NCI-H1417 treated with DMSO at 0.1 percent for 48 hours (cell line): Measurements from ENCODE around the gene TLCD3A.
"Not testable (repeated sequence)": the region's sequence is repeated elsewhere in the genome, so short reads cannot be mapped to it uniquely, and the experiment has no call there.

Experiments
- DNase-seq: peaks from one replicate; lab custom pipeline; 2025; lab: John Stamatoyannopoulos, UW

The TLCD3A gene

DNA sequence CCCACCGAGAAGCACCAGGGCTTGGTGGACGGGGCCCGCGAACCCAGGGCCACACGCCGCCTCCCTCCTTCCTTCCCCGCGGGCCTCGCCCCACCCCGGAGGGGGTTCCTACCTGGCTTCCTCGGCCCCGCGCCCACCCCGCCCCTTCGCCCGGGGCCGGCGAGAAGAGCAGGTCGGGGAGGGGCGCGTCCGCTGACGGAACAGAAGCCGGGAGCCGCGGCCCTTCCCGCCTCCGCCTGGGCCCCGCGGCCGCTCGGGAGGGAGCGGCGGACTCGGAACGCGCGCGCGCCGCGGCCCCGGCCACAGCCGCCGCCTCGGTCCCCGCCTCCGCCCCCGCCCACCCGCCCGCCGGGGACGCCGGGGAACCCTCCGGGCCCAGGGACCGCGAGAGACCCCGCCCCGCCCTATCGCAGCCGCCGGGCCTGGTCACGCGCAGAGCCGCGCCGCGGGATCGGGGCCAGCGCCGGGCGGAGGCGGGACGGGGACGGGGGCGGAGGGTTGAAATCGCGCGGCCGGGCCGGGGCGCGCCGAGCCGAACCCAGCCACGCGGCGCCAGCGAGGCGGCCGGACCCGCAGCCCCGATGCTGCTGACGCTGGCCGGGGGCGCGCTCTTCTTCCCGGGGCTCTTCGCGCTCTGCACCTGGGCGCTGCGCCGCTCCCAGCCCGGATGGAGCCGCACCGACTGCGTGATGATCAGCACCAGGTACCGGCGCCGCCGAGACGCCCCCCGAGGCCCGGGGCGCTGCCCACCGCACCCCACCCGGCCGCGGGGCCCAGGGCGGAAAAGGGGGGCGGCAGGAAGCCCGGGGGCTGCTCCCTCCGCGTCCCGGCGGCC is at the start of gene TLCD3A:
Gene TLCD3A (plus strand): TSS at position 530 of the 835 bp plus-strand sequence. CDS start 52 bp downstream, at position 582.
- no peak for DNase-seq

DNA sequence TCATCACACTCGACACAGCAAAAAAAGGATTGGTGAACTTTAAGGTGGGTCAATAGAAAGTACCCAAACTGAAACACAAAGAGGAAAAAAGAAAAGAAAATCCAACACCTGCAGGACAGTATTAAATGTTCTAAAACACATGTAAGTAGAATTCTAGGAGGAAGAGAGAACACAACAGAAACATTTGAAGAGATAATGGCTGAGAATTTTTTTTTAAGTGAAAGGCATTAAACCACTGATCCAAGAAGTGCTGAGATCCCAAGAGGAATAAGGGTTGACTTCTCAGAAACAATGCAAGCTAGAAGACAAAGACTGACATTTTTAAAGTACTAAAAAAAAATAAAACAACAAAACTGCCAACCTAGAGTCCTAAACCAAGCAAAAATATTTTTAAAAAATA is 49.4 kb upstream of the TLCD3A start:
- no peak for DNase-seq

DNA sequence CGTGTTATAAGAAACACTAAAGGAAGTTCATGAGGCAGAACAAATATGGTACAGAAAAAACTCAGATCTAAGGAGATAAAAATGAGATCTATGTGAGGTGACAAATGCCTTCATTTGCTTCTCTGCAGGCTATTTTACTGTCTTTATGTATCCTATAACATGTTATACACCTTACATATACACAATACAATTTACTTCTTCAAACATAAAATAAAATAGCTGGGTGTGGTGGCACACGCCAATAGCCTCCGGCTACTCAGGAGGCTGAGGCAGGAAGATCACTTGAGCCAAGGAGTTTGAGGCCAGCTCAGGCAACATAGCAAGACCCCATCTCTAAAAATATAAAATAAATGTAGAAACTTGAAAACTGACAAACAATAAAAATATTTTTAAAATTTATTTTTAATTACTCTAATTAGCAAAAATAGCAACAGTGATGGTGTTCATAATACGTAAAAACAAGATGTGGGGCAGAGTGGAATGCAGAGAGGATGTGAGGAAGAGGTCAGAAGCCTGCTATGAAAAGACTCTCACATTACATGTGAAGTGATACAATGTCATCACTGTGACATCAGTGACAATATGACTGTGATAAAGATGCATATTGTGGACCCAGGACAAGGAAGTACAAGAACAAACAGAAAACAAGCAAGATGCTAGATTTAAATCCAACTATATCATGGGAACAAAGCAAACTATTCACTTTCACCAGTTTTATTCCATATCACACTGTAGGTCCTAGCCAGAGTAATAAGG is 48.7 kb upstream of the TLCD3A start:
- DNase-seq: no peak

DNA sequence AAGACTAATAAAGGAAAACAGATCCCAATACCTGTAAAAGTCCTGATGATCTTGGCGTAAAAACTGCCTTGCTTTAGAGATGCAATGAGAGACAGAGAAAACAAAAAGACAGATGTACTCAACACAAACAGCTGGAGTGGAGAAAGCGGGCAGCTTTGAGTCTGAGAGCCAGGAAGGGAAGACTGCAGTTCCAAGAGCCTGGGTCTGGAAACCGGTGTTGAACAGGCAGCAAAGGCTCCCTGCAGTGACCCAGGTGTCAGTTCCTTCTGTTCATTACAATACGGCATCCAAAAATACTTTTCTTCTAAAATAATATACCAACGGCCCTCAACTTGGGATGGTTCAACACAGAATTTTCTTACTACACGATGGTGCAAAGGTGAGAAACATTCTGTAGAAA is 47.4 kb upstream of the TLCD3A start:
- no peak for DNase-seq

DNA sequence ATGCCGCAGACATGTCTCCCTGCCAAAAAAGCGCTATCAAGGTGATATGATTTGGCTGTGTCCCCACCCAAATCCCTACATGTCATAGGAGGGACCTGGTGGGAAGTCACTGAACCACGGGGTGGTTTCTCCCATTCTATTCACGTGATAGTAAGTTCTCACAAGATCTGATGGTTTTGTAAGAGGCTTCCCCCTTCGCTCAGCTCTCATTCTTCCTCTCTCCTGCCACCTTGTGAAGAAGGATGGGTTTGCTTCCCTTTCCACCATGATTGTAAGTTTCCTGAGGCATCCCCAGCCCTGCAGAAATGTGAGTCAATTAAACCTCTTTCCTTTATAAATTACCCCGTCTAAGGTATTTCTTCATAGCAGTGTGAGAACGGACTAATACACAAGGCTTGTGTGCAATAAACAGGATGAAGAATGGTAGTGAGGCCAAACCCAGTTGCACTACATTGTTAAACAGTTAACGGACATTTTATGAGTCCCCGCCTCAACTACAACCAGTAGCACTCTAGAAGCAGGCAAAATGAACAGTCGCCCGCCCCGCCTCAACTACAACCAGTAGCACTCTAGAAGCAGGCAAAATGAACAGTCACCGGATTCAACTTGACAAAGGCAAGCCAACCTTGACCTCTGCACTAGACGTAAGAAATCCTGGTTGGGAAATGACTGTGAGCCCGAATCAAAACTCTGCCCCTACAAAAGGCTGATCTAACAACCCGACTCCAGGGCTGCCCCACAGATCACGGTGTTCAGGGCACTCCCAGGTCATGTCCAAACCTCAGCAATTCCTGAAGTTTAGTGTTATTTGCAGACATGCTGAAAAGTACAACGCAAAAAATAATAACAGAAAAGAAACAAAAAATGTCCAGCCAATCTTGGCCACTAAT is 44.1 kb upstream of the TLCD3A start:
- no peak for DNase-seq

DNA sequence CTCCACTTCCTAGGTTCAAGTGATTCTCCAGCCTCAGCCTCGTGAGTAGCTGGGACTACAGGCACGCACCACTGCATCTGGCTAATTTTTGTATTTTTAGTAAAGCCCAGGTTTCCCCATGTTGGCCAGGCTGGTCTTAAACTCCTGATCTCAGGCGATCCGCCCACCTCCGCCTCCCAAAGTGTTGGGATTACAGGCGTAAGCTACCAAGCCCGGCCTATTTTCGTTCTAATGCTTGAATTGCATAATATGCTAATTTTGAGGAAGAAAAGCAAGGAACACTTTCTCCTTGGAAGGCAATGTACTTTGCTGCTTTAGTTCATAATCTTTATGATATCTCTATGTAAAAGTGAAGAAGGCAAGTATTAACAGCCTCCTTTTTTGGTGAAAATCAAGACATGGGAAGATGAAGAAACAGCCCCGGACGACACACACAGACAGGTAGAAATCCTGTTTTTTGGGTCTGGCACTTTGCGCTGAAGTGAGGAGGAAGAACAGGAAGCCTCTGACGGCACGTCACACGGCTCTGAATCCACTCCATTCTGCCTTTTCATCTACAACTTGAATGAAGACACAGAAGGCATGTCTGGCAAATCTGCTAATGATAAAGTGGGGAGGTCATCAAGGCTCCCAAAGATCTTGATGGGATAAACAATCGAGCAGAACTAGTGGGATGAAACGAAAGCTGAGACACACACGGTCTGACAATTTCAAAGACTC is 42.7 kb upstream of the TLCD3A start:
- no peak for DNase-seq

DNA sequence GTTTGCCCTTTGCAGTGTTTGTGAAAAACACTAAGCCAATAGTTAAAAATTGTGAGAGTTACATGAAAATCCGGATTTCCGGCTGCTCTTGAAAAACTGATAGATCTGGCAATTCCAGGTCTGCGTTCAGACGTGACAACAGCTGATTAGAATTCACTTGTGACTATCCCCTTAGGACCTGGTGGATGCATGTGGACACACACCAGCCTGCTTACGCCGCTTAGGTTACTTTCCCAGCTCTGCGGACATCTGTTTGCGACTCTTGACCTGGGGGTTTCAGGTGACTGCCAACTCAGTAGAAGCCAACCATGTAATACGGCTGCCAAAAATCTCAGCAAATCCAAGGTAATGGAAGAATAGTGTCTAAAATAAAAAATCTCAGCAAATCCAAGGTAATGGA is 42.0 kb upstream of the TLCD3A start:
- DNase-seq: no peak

DNA sequence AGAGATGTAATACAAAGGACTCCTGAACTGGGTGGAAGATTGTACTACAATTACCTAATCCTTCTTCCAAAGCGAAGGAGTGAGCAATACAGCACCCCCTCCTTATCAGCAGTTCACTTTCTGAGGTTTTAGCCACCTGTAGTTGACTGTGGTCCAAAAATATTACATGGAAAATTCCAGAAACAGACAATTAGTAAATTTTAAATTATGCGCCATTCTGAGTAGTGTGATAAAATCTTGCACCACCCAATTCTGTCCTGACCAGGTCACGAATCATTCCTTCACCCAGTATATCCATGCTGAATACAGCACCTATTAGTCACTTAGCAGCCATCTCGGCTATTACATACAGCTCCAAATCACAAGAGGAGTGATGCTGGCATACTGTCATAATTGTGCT is 41.0 kb upstream of the TLCD3A start:
- no peak for DNase-seq

DNA sequence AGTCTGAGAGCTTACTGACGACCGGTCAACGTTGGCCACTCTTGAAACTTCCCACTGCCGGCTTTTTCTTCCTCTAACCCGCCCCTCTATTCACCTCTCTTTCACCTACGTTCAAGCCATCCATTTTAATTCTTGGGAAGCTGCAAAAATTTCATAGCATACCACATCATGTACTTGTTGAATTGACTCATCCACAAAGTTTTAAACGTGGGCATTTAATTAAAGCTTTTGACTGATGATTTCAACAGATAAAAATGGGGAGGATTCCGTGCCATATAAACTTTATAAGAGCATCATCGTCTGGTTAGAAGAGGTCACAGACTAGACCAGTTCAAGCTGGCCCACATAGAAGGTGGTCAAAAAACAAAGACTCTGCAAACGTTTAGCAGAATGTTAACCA is 40.3 kb upstream of the TLCD3A start:
- no peak for DNase-seq

DNA sequence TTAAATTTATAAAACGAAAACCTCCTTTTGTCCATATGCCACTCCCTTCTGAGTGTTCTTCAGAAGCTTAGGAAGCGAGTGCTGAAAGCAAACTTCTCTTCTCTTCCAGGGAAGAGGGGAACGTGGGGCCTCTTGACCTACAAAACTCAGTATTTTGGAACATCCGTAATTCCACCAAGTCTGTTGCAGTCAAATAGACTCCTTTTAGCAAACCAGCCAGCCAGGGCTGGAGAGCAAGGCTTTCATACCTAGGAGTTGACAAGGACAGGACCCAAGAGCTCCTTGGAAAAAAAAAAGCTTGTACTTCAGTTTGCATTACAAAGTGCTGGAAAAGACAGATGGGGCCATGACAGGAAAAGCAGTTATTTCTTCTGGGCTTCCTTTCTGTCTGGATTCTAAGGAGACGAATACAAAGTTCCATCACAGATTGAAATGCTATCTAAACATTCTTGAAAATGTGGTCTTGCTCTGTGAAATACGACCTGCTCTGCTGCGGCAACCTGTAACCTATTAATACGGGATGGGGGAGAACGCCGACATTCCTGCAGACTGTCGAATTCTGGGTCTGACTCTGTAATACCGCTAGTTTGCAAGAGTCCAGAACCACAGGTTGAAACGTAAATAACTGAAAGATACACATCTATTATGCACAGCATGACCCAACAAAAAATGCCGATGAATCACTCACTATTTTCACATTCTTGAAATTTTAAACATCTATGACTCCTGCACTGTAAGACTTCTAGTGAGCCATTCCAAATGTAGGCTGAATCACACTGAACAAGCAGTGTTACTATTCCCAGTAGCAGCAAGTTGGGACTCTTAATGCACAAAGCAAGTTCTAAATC is 38.4 kb upstream of the TLCD3A start:
- no peak for DNase-seq

DNA sequence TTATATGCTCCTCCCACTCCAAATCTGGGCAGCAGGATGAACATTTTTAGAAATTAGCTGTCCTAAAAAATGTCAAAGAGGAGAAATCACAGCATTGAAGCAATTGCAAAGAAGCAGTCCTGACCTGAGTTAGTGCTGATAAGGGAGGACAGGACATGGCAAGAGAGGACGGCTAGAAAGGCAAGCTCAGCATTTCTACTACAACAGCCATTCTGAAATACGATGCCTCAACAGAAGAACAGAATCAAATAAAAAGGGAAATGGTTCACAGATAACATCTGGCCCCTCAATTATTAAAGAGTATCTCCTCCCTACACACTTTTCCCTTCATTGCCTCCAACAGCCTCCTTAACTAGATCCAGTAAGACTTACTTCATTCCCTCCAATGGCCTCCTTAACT is 36.0 kb upstream of the TLCD3A start:
- no peak for DNase-seq

DNA sequence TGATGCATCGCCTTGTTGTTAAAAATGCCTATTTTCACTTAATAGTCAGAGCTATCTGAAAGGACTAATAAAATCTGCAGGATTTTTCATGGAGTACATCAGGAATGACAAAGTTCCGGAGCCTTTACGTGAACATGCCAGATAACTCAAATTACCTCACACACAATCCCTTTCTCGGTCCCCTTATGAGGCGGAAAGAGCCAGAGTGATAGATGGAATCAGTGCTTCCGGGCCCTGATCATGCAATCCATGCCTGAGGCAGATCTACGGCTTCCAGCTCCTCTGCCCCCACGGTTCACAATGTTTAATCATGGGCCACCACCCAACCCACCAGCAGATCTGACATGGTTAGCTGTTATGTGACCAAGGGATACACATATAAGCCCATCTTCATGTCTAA is 34.7 kb upstream of the TLCD3A start:
- no peak for DNase-seq

DNA sequence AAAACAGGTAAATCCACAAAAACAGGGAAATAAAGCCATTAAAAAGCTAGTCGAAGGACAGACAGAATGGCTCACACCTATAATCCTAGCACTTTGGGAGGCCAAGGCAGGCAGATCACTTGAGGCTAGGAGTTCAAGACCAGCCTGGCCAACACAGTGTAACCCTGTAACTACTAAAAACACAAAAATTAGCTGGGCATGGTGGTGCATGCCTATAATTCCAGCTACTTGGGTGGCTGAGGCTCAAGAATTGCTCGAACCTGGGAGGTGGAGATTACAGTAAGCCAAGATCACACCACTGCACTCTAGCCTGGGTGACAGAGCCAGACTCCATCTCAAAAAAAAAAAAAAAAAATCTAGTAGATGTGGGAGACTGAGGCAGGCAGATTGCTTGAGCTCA is 34.3 kb upstream of the TLCD3A start:
- DNase-seq: not testable (repeated sequence)

DNA sequence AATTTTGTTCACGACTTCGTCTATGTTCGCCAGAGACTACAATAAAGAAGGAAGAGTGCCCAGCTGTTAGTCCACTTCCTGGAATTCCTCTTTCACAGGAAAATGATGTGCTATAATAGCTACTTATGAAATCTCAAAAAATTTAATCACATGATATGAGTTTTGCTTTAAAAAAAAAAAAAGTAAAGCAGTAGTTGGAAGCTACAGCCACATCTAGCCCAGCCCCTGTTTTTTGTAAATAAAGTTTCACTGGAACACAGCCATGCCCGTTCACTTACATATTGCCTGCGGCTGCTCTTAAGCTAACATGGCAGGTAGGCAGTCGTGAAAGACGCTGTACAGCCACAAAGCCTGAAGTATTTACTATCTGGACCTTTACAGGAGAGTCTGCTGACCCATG is 33.1 kb upstream of the TLCD3A start:
- DNase-seq: no peak

DNA sequence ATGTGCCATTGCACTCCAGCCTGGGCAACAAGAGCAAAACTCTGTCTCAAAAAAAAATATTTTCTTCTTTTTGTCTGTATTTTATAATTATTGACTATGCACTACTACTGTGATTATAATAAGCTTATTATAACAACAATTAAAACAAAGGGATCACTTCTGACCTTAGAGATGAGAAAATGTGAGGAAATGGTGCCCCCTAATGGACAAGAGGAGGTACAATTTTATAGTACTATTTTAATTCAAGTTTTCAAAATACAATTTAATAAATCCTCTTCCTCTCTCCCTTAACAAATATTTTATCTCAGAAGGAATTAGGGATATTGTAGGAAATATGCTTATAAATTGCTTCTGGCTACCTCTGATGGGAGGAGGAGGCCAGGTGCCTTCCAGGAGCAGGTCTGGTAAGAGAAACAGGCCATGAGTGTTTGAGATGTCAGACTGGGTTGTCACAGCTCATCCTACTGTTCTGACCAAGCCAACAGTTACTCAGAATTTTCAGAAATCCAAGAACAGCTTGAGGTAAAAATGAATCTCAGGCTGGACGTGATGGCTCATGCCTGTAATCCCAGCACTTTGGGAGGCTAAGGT is 31.8 kb upstream of the TLCD3A start:
- no peak for DNase-seq

DNA sequence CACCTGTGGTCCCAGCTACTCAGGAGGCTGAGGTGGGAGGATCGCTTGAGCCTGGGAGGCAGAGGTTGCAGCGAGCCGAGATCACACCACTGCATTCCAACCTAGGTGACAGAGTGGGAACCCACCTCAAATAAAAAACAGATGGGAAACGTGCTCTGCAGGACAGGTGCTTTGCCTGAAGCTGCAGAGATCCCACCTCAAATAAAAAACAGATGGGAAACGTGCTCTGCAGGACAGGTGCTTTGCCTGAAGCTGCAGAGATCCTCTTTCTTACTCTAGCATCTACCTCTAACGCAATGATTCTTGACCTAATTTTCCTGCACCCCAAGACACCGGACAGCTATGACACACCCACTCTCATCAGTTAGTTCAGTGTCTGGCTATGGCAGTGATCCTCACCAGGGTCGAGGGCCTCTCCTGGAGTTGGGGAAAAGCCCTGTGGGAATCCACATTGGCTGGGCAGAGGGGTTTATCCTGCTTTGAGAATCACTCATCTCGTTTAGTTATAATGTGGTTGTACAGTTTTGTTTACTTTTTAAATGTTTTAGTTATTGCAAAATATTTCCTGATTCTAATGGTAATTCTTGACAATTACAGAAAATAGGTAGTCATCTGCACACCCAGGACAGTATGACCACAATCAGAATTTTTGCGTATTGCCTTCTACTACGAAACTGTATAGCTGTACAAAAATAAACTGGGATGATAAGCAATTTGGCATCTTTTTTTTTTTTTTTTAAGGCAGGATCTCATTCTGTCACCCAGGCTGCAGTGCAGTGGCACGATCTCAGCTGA is 29.1 kb upstream of the TLCD3A start:
- no peak for DNase-seq

DNA sequence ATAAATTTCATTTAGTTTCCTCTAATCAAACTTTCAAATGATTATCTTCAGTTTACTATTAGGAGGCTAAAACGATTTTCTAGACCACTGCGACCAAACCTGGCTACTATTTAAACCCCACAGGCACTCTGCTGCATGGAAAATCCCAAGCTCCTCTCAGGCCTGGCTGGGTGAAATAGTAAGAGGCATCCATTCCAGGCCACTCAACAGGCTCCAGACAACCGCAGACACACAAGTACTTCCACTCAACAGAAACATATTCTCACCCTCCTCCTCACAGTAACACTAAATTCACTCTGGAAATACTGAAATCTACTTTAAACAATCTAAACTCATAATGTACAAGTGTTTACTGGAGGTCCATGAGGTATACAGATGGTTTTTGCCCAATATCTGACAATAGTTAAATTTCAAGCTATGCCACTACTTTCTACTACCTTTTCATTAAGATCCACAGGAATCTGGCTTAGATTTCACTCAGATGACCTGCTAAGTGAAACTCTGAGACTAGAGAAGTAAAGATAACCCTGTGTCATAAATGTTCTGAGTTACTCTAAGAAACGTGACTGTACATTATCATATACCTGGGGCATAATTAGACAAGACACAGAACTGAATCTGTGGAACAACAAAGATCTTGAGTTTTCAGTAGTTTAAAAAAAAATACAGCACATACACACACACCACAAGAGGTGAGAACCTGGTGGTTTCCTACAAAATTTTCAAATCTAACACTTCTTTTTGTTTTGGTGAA is 28.1 kb upstream of the TLCD3A start:
- DNase-seq: no peak

DNA sequence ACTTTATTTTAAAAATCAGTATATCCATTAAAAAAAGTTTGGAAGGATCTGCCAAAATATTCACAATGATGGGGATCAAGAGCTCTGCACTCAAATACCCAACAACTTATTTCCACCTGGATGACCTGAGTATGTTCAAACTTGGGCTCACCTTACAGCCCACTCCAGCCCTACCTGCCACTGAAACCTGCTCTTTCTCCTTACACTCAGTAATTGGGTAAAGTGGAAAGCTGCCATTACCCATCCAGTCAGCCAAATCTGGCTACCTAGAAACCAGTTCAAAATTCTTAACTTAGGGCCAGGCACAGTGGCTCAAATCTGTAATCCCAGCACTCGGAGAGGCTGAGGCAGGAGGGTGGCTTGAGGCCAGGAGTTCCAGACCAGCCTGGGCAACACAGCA is 27.4 kb upstream of the TLCD3A start:
- DNase-seq: no peak

DNA sequence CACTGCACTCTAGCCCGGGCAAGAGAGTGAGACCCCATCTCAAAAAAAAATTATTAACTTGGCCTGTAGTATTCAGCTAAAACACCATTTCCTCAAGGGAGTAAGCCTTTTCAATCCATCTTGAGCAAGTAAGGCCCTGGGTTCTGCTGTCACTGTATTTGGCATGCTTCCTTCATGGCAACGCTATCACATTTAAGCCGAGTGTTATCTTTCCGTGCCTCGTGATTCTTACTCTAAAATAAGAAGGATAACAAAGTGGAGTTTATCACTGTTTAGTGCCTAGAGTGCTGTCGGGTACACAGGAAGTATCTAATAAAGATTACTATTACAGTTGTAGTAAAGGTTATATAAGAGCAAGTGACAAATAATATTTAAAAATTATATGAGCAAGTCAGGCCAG is 26.5 kb upstream of the TLCD3A start:
- no peak for DNase-seq
